CD14-positive monocyte (primary cell): ENCODE measurements around the gene OR51I2. TPM values are rescaled to one million over a fixed set of nuclear protein-coding genes. Genes with fewer than 3 reads are reported as not detected.

ENCODE experiments used
- DNase-seq, 3 donors: peaks; one replicate each; pipeline ENCODE4 v3.0.0-alpha.2; 2011 to 2022
- H2AFZ ChIP-seq: 2 replicates; pipeline ENCODE4 v1.6.0; 2012; ENCODE audit warnings: mild to moderate bottlenecking, low read depth, low read length, inconsistent platforms; ENCODE audit not compliant: insufficient read depth, poor library complexity, severe bottlenecking
- H3K27ac ChIP-seq, 2 donors: 1 replicate in 1 of 2; 2 replicates in 1 of 2; pipeline ENCODE4 v1.5.1; 2012 to 2013; ENCODE audit warnings: low read length in 2 of 2, control low read depth in 1 of 2, inconsistent platforms in 1 of 2, low read depth in 1 of 2, mild to moderate bottlenecking in 1 of 2
- H3K27me3 ChIP-seq, 2 donors: one replicate each; pipeline versions ENCODE4 v1.6.0 to v1.6.1; 2011 to 2013; ENCODE audit warnings: low read length in 2 of 2; ENCODE audit not compliant: control insufficient read depth in 2 of 2, insufficient read depth in 2 of 2
- H3K36me3 ChIP-seq, 2 donors: replicated peaks in 1 of 2; 1 replicate in 1 of 2; 2 replicates in 1 of 2; pipeline versions ENCODE4 v1.5.1 to v1.6.1; 2012 to 2013; ENCODE audit warnings: low read length in 2 of 2, control low read depth in 1 of 2, inconsistent platforms in 1 of 2, mild to moderate bottlenecking in 1 of 2; ENCODE audit not compliant: insufficient read depth in 2 of 2, control insufficient read depth in 1 of 2
- H3K4me1 ChIP-seq, 2 donors: 1 replicate in 1 of 2; 2 replicates in 1 of 2; pipeline versions ENCODE4 v1.5.1 to v1.6.1; 2012 to 2013; ENCODE audit warnings: low read length in 2 of 2, control low read depth in 1 of 2, inconsistent platforms in 1 of 2, mild to moderate bottlenecking in 1 of 2, moderate library complexity in 1 of 2; ENCODE audit not compliant: insufficient read depth in 2 of 2, control insufficient read depth in 1 of 2
- H3K4me2 ChIP-seq: replicated peaks from 2 replicates; pipeline ENCODE3; 2012; ENCODE audit warnings: low read length, moderate library complexity, mild to moderate bottlenecking; ENCODE audit not compliant: poor library complexity, severe bottlenecking; ENCODE audit errors: extremely low read depth
- H3K4me3 ChIP-seq, 3 experiments: fragments of 200-600 bp in 1 of 3; sonication (generic) in 1 of 3; replicated peaks in 1 of 3; 1 replicate in 2 of 3; 2 replicates in 1 of 3; pipeline ENCODE4 v1.5.1; 2011 to 2013; ENCODE audit warnings: low read length in 3 of 3, mild to moderate bottlenecking in 3 of 3, control low read depth in 2 of 3, low read depth in 2 of 3, inconsistent platforms in 1 of 3, moderate library complexity in 1 of 3
- H3K79me2 ChIP-seq: 2 replicates; pipeline ENCODE4 v1.6.0; 2012; ENCODE audit warnings: mild to moderate bottlenecking, control low read depth, inconsistent platforms, low read length, moderate library complexity; ENCODE audit not compliant: insufficient read depth
- H3K9ac ChIP-seq: 2 replicates; pipeline ENCODE4 v1.6.0; 2017; ENCODE audit warnings: low read length, mild to moderate bottlenecking; ENCODE audit not compliant: insufficient read depth, poor library complexity, severe bottlenecking
- H3K9me3 ChIP-seq, 2 donors: replicated peaks in 1 of 2; 1 replicate in 1 of 2; 2 replicates in 1 of 2; pipeline versions ENCODE4 v1.5.1 to v1.6.1; 2012 to 2013; ENCODE audit warnings: low read length in 2 of 2, control low read depth in 1 of 2; ENCODE audit not compliant: control insufficient read depth in 1 of 2, insufficient read depth in 1 of 2
- H4K20me1 ChIP-seq: 2 replicates; pipeline ENCODE4 v1.6.0; 2012; ENCODE audit warnings: mild to moderate bottlenecking, low read length, control low read depth, moderate library complexity; ENCODE audit not compliant: insufficient read depth
- H3K27ac Mint-ChIP-seq, 7 donors: one replicate each; pipeline ENCODE4 v1.8.0; 2020; ENCODE audit warnings: mild to moderate bottlenecking in 7 of 7, mixed read lengths in 7 of 7, moderate library complexity in 6 of 7, inconsistent platforms in 2 of 7
- H3K27me3 Mint-ChIP-seq, 3 donors: one replicate each; pipeline ENCODE4 v1.8.0; 2021 to 2022; ENCODE audit warnings: low read depth in 3 of 3, mild to moderate bottlenecking in 3 of 3, mixed read lengths in 3 of 3, moderate library complexity in 3 of 3, inconsistent platforms in 1 of 3
- H3K36me3 Mint-ChIP-seq, 2 donors: one replicate each; pipeline ENCODE4 v1.8.0; 2020; ENCODE audit warnings: mixed read lengths in 2 of 2, inconsistent platforms in 1 of 2, mild to moderate bottlenecking in 1 of 2
- H3K4me1 Mint-ChIP-seq: one replicate; pipeline ENCODE4 v1.8.0; 2020; ENCODE audit warnings: mild to moderate bottlenecking, mixed read lengths
- H3K4me3 Mint-ChIP-seq, 2 donors: one replicate each; pipeline ENCODE4 v1.8.0; 2020; ENCODE audit warnings: mild to moderate bottlenecking in 2 of 2, mixed read lengths in 2 of 2, moderate library complexity in 1 of 2
- H3K9me3 Mint-ChIP-seq, 7 donors: one replicate each; pipeline ENCODE4 v1.8.0; 2020 to 2022; ENCODE audit warnings: mixed read lengths in 7 of 7, mild to moderate bottlenecking in 6 of 7, moderate library complexity in 6 of 7, inconsistent platforms in 2 of 7
- CTCF ChIP-seq: fragments of 200-600 bp; IDR thresholded peaks from one replicate; pipeline ENCODE4 v1.8.0; 2022; ENCODE audit warnings: antibody characterized with exemption, mild to moderate bottlenecking
- WGBS: methylation state at CpG from one replicate; pipeline ENCODE4 v1.1.5; 2013; ENCODE audit warnings: missing lambda C conversion rate; ENCODE audit not compliant: insufficient coverage; 5-methylcytosine and 5-hydroxymethylcytosine counted together
- intact Hi-C, 2 donors: fragments of 100-400 bp; cut with micrococcal nuclease; formaldehyde crosslinking; loops; one replicate each; pipeline versions ENCODE4 v1.15.0 to v1.15.1; 2023
- polyA plus RNA-seq, 3 donors: library from polyadenylated mRNA; depleted of rRNA in 1 of 3; unstranded in 2 of 3; stranded (reverse) in 1 of 3; fragments of 300-500 nt in 2 of 3; fragments of >200 nt in 1 of 3; fragmentation: Illumina TruSeq in 2 of 3; gene quantifications; 1 replicate in 2 of 3; 2 replicates in 1 of 3; pipeline ENCODE4 v1.2.3, GENCODE V29; 2012 to 2021

Gene OR51I2
- polyA plus RNA-seq, 3 donors: not detected

GRCh38 chr11:5473921-5474320, 24.8 kb downstream of the OR51I2 start:
- intact Hi-C loops: no loop called here

GRCh38 chr11:5476186-5476819, 27.2 kb downstream of the OR51I2 start:
- Histone ChIP-seq H2AFZ (no peak overlapping the region), H3K4me1 (no peaks in the 10 kb centered on the region)
- H3K4me1 Mint-ChIP-seq: no peaks in the 10 kb centered on the region

More at GRCh38 chr11:5473921-5474320, 24.8 kb downstream of the OR51I2 start:
- H3K4me2 ChIP-seq: no peak overlapping the region
- no peaks in the 10 kb centered on the region for H3K79me2 ChIP-seq
- Mint-ChIP-seq H3K9me3 (peaks cover 0 to 1% (median 0%) of the 10 kb centered on the region in 7 donors), H3K4me1 (peaks cover 4% of the 10 kb centered on the region), H3K27ac (no peak overlapping the region), H3K36me3 (no peaks in the 10 kb centered on the region), H3K27me3 (peaks cover 0 to 3% (median 0%) of the 10 kb centered on the region in 3 donors), H3K4me3 (no peak overlapping the region)
- H3K4me3 ChIP-seq: no peak overlapping the region
- H3K36me3 ChIP-seq: no peaks in the 10 kb centered on the region
- H2AFZ ChIP-seq: no peak overlapping the region
- TF ChIP-seq CTCF: no peak
- no peak for DNase-seq
- no peak overlapping the region for H3K9ac ChIP-seq
- H3K4me1 ChIP-seq: no peaks in the 10 kb centered on the region
- H4K20me1 ChIP-seq: no peaks in the 10 kb centered on the region
- H3K27ac ChIP-seq: no peak overlapping the region
- H3K27me3 ChIP-seq: no peaks in the 10 kb centered on the region
- H3K9me3 ChIP-seq: no peaks in the 10 kb centered on the region

More at GRCh38 chr11:5476186-5476819, 27.2 kb downstream of the OR51I2 start:
- no peak overlapping the region for H3K4me3 ChIP-seq
- Mint-ChIP-seq H3K4me3 (no peak overlapping the region), H3K27ac (no peak overlapping the region), H3K36me3 (no peaks in the 10 kb centered on the region), H3K9me3 (no peaks in the 10 kb centered on the region), H3K27me3 (peaks cover 0 to 2% (median 0%) of the 10 kb centered on the region in 3 donors)
- H3K9me3 ChIP-seq: no peaks in the 10 kb centered on the region
- H3K9ac ChIP-seq: no peak overlapping the region
- DNase-seq: peak; percentile 19 to 57 (median 55)
- no peaks in the 10 kb centered on the region for H4K20me1 ChIP-seq
- intact Hi-C loops: loop anchor here (1.0 to 5.0 kb wide), 2 partner anchors 331 to 332 kb away; partner anchors contain the start of gene OR52N2 (in 2 of the 2)
- no peaks in the 10 kb centered on the region for H3K36me3 ChIP-seq
- no CpG with 5 or more reads among the region's 2 CpGs for WGBS
- TF ChIP-seq CTCF: peak; percentile 88
- no peak overlapping the region for H3K4me2 ChIP-seq
- H3K27ac ChIP-seq: no peak overlapping the region
- no peaks in the 10 kb centered on the region for H3K79me2 ChIP-seq
- no peaks in the 10 kb centered on the region for H3K27me3 ChIP-seq
